HCT116 (cell line): ENCODE results near the gene COL1A1. TPM values are rescaled to one million over a fixed set of nuclear protein-coding genes. Genes with fewer than 3 reads are reported as not detected.

ENCODE experiments used
- ATAC-seq: fragments of 200-7000 bp; cut with Tn5 transposase; 2 replicates; pipeline ENCODE4 v1.9.1; 2020; ENCODE audit warnings: mild to moderate bottlenecking, moderate library complexity
- BruUV-seq: library from RNA; stranded (reverse); fragments of 400-500 nt; replicated peaks from 2 replicates; lab custom pipeline; 2021; lab: Mats Ljungman, UMichigan
- CTCF ChIA-PET: fragments of 300-600 bp; sonication (Branson Sonifier 250); formaldehyde crosslinking; loops from one replicate; lab custom pipeline; 2021; ENCODE audit warnings: antibody characterized with exemption; lab: Charles Lee
- POLR2A ChIA-PET: fragments of 300-600, 350-600 bp; sonication (Branson Sonifier 250); formaldehyde crosslinking; loops from one replicate; lab custom pipeline; 2021; ENCODE audit warnings: antibody characterized with exemption; lab: Charles Lee
- RAD21 ChIA-PET, 2 experiments: fragments of 300-600 bp; sonication (Branson Sonifier 250); formaldehyde crosslinking; loops; one replicate each; lab custom pipeline; 2023; ENCODE audit warnings: low total read pairs in 2 of 2; ENCODE audit not compliant: uncharacterized antibody in 2 of 2, unreplicated experiment in 2 of 2, low non-redundant PET in 1 of 2; lab: Charles Lee
- DNase-seq: peaks from one replicate; pipeline ENCODE4 v3.0.0-alpha.2; 2010; ENCODE audit warnings: low read depth, low spot score
- H2AFZ ChIP-seq: fragments of 200-600 bp; shearing (Covaris generic), sonication (generic); 2 replicates; pipeline ENCODE4 v1.6.1; 2017; ENCODE audit warnings: low read depth, mixed run types, mixed read lengths, antibody characterized with exemption, low read length; ENCODE audit not compliant: poor library complexity, severe bottlenecking
- H3K27ac ChIP-seq: 2 replicates; pipeline ENCODE4 v1.5.1; 2012; ENCODE audit warnings: low read depth, low read length
- H3K27me3 ChIP-seq: fragments of 200-600 bp; sonication (generic); 2 replicates; pipeline ENCODE4 v1.6.1; 2016; ENCODE audit warnings: mixed run types, low read length, mixed read lengths; ENCODE audit not compliant: insufficient read depth
- H3K36me3 ChIP-seq, 2 experiments: fragments of 200-500 bp in 1 of 2; fragments of 200-600 bp in 1 of 2; sonication (Bioruptor generic) in 1 of 2; sonication (generic) in 1 of 2; 2 replicates each; pipeline versions ENCODE4 v1.5.1 to v1.6.1; 2014 to 2016; ENCODE audit warnings: low read length in 2 of 2, inconsistent platforms in 1 of 2, mixed read lengths in 1 of 2, mixed run types in 1 of 2; ENCODE audit not compliant: insufficient read depth in 2 of 2, control insufficient read depth in 1 of 2
- H3K4me1 ChIP-seq, 2 experiments: fragments of 200-600 bp in 1 of 2; sonication (generic) in 1 of 2; 2 replicates each; pipeline versions ENCODE4 v1.5.1 to v1.6.1; 2012 to 2017; ENCODE audit warnings: low read length in 2 of 2, inconsistent platforms in 1 of 2, mild to moderate bottlenecking in 1 of 2, mixed read lengths in 1 of 2, mixed run types in 1 of 2, moderate library complexity in 1 of 2; ENCODE audit not compliant: insufficient read depth in 2 of 2, control insufficient read depth in 1 of 2
- H3K4me2 ChIP-seq: fragments of 200-600 bp; sonication (generic); 2 replicates; pipeline ENCODE4 v1.6.1; 2017; ENCODE audit warnings: mixed run types, low read length, mixed read lengths
- H3K4me3 ChIP-seq, 2 experiments: fragments of 200-600 bp in 1 of 2; sonication (generic) in 1 of 2; replicated peaks in 1 of 2; 2 replicates each; pipeline ENCODE4 v1.5.1; 2011 to 2016; ENCODE audit warnings: low read length in 2 of 2, control low read depth in 1 of 2, low read depth in 1 of 2, mild to moderate bottlenecking in 1 of 2, mixed read lengths in 1 of 2, mixed run types in 1 of 2
- H3K79me2 ChIP-seq: fragments of 200-600 bp; sonication (generic); 2 replicates; pipeline ENCODE4 v1.6.1; 2017; ENCODE audit warnings: mild to moderate bottlenecking, mixed run types, low read length, moderate library complexity, mixed read lengths; ENCODE audit not compliant: insufficient read depth
- H3K9ac ChIP-seq: fragments of 200-600 bp; sonication (generic); 2 replicates; pipeline ENCODE4 v1.6.1; 2016; ENCODE audit warnings: low read length, mixed read lengths
- H3K9me2 ChIP-seq: fragments of 200-600 bp; sonication (generic), shearing (Covaris generic); 2 replicates; pipeline ENCODE4 v1.6.1; 2017; ENCODE audit warnings: mixed run types, mild to moderate bottlenecking, moderate library complexity; ENCODE audit not compliant: insufficient read depth
- H3K9me3 ChIP-seq, 2 experiments: fragments of 200-500 bp in 1 of 2; fragments of 200-600 bp in 1 of 2; sonication (Bioruptor generic) in 1 of 2; sonication (generic) in 1 of 2; 2 replicates each; pipeline ENCODE4 v1.6.1; 2014 to 2017; ENCODE audit warnings: low read length in 2 of 2, mixed read lengths in 2 of 2, inconsistent platforms in 1 of 2, low read depth in 1 of 2, mild to moderate bottlenecking in 1 of 2, mixed run types in 1 of 2, moderate library complexity in 1 of 2; ENCODE audit not compliant: control insufficient read depth in 1 of 2, insufficient read depth in 1 of 2
- H4K20me1 ChIP-seq: fragments of 200-600 bp; sonication (generic), shearing (Covaris generic); 2 replicates; pipeline ENCODE4 v1.6.1; 2017; ENCODE audit warnings: mixed run types, mild to moderate bottlenecking, moderate library complexity; ENCODE audit not compliant: insufficient read depth
- CBX3 ChIP-seq: IDR thresholded peaks from 2 replicates; pipeline ENCODE4 v1.6.1; 2012; ENCODE audit warnings: low read depth
- CTCF ChIP-seq, 3 experiments: fragments of 200-600 bp in 1 of 3; sonication (generic) in 1 of 3; IDR thresholded peaks in 2 of 3; conservative IDR thresholded peaks in 1 of 3; 2 replicates each; pipeline ENCODE4 v1.5.1; 2012 to 2017; ENCODE audit warnings: low read depth in 2 of 3, low read length in 2 of 3, antibody characterized with exemption in 1 of 3, borderline replicate concordance in 1 of 3, control low read depth in 1 of 3, mild to moderate bottlenecking in 1 of 3, mixed read lengths in 1 of 3, mixed run types in 1 of 3, moderate library complexity in 1 of 3; ENCODE audit not compliant: insufficient read depth in 1 of 3
- EGR1 ChIP-seq: IDR thresholded peaks from 2 replicates; pipeline ENCODE4 v1.6.1; 2012; ENCODE audit warnings: low read depth
- RAD21 ChIP-seq: IDR thresholded peaks from 2 replicates; pipeline ENCODE4 v1.6.1; 2012; ENCODE audit warnings: low read depth, mild to moderate bottlenecking
- TCF7L2 ChIP-seq: IDR thresholded peaks from 2 replicates; pipeline ENCODE4 v1.7.0; 2011; ENCODE audit warnings: borderline replicate concordance, inconsistent platforms; ENCODE audit not compliant: insufficient read depth, insufficient read length; ENCODE audit errors: extremely low read depth
- YY1 ChIP-seq: IDR thresholded peaks from 2 replicates; pipeline ENCODE4 v1.6.1; 2011; ENCODE audit warnings: low read length, low read depth, moderate library complexity, mild to moderate bottlenecking; ENCODE audit not compliant: insufficient replicate concordance; ENCODE audit errors: extremely low read depth
- ZFX ChIP-seq: fragments of 450-650 bp; IDR thresholded peaks from 2 replicates; pipeline ENCODE4 v1.6.1; 2017
- intact Hi-C: fragments of 100-400 bp; cut with micrococcal nuclease; formaldehyde crosslinking; loops from 2 replicates; pipeline ENCODE4 v1.10.0; 2022
- total RNA-seq: library from RNA; stranded (reverse); gene quantifications from one replicate; pipeline ENCODE4 v1.2.1, GENCODE V29; 2021; ENCODE audit not compliant: unreplicated experiment

Gene COL1A1
- total RNA-seq, 1 experiment from 2014 or later = 33.6 TPM

DNA sequence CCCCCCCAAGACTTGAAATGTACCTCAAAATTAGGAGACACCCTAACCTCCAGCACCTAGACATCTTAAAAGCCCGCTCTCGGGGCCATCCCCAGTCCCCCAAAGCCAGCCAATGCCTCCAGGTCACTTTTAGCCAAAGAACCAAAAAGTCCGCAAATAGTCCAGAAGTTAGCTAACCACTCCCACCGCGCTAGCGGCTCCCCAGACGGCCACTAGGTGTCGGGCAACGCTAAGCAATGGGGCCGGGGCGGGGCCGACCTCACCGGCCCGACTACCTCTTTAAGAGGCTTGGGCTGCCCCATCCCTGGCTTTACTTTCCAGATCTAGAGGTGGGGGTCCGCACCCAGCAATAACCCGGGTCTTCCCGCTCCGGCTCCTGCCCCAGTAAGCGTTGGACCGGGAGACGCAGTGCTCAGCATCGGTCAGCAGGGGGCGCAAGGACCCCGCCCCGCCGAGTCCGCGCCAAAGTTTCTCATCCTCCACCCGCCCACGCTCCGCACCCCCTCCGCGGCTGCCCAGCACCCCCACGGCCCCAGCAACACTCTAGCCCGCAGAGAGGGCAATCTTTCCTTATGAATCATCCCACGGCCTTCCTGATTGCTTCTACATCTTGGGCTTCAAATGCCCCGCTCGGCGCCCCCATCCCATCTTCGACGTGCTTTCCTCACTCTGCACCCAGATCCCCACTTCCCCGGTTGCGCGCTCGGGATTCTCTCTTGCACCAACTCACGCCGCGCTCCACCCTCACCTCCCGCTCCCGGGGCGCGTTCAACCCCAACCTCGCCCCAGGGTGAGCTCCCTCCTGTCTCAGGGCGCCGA, 765 bp downstream of the COL1A1 start:
- Histone ChIP-seq H4K20me1 (no peaks in the 10 kb centered on the region), H2AFZ (peak overlapping the region; percentile 81), H3K9me2 (no peaks in the 10 kb centered on the region), H3K79me2 (no peaks in the 10 kb centered on the region), H3K27me3 (no peaks in the 10 kb centered on the region), H3K27ac (peak overlapping the region; percentile 45; the same call in 1 of the 2 replicates), H3K9ac (peak overlapping the region; percentile 68)
- ChIA-PET CTCF (interaction anchor here (0.6 to 4.2 kb wide), 49 partner anchors 9 to 616 kb away, joined by 3 to 243 read pairs (median 5); partner anchors contain the start of genes ITGA3, LRRC59, RSAD1 and SGCA), POLR2A (interaction anchor here (1.0 to 2.8 kb wide), 12 partner anchors 23 to 188 kb away, joined by 3 to 21 read pairs (median 5); no protein-coding TSS in a partner anchor)
- DNase-seq = peak; percentile 88
- BruUV-seq = no TSS peak
- TF ChIP-seq EGR1 (peak; percentile 99), ZFX (no peak), CBX3 (no peak), YY1 (peak; percentile 18), TCF7L2 (peak; percentile 6), RAD21 (peak; percentile 100), CTCF (IDR thresholded peaks at IDR 0.05 in 2 of 3, conservative IDR thresholded peaks at IDR 0.05 in 1 of 3; ENCODE audit: borderline replicate concordance in 1 of 3, insufficient read depth in 1 of 3, low read depth in 2 of 3, low read length in 2 of 3) (peak; percentile 99 to 100 (median 100))
- TF ChIP-seq, all 23 proteins: peak for 5
- Histone ChIP-seq H3K36me3 (0 out of 4 replicates have a peak, but pooled peaks cover 0 to 3% of the 10 kb centered on the region in 2 experiments), H3K4me3 (peak overlapping the region; percentile 71 to 75), H3K4me1 (peaks cover 10 to 39% of the 10 kb centered on the region in 2 experiments), H3K4me2 (peak overlapping the region; percentile 99), H3K9me3 (no peaks in the 10 kb centered on the region)
- peak; percentile 72 for ATAC-seq
- RAD21 ChIA-PET = interaction anchor here (0.6 to 3.0 kb wide), 22 partner anchors 23 to 300 kb away, joined by 3 to 28 read pairs (median 6); partner anchors contain the start of genes TMEM92 (in 2 of the 2), RSAD1 (in 1 of the 2) and SGCA (in 1 of the 2)
- intact Hi-C loops = loop anchor here (1.0 to 2.0 kb wide), 3 partner anchors 73 to 278 kb away; partner anchors contain the start of gene RSAD1
